Tibial nerve (tissue), 4 donors: Measurements from ENCODE around the gene SFXN3. TPM values are rescaled to one million over a fixed set of nuclear protein-coding genes. Genes with fewer than 3 reads are reported as not detected.

Experiments used
- DNase-seq, 2 donors: peaks; one replicate each; pipeline ENCODE4 v3.0.0-alpha.2; 2019; ENCODE audit warnings: low spot score in 2 of 2
- H3K27ac ChIP-seq, 4 donors: fragments of 200-600 bp; sonication (generic) in 3 of 4; one replicate each; pipeline ENCODE4 v1.5.1; 2017 to 2019; ENCODE audit warnings: mild to moderate bottlenecking in 1 of 4
- H3K27me3 ChIP-seq, 2 donors: fragments of 200-600 bp; sonication (generic) in 1 of 2; one replicate each; pipeline versions ENCODE4 v1.5.1 to v1.6.0; 2017 to 2019
- H3K36me3 ChIP-seq, 3 donors: fragments of 200-600 bp; sonication (generic); one replicate each; pipeline ENCODE4 v1.5.1; 2018 to 2019
- H3K4me1 ChIP-seq, 4 donors: fragments of 200-600 bp; sonication (generic) in 3 of 4; one replicate each; pipeline ENCODE4 v1.5.1; 2017 to 2019
- H3K4me3 ChIP-seq, 4 donors: fragments of 200-600 bp; sonication (generic) in 3 of 4; one replicate each; pipeline ENCODE4 v1.5.1; 2017 to 2019; ENCODE audit warnings: mild to moderate bottlenecking in 1 of 4, moderate library complexity in 1 of 4
- H3K9me3 ChIP-seq, 4 donors: fragments of 200-600 bp; sonication (generic) in 3 of 4; one replicate each; pipeline ENCODE4 v1.5.1; 2017 to 2019
- CTCF ChIP-seq, 5 experiments: fragments of 200-600 bp in 3 of 5; fragments of 450-650 bp in 2 of 5; sonication (generic) in 3 of 5; IDR thresholded peaks; one replicate each; pipeline ENCODE4 v1.5.1; 2016 to 2019; ENCODE audit warnings: antibody characterized with exemption in 5 of 5, mild to moderate bottlenecking in 3 of 5, moderate library complexity in 2 of 5
- EP300 ChIP-seq, 2 donors: sonication (generic); formaldehyde crosslinking; IDR thresholded peaks; one replicate each; pipeline ENCODE4 v1.6.1; 2017; ENCODE audit warnings: antibody characterized with exemption in 2 of 2, mild to moderate bottlenecking in 1 of 2
- POLR2A ChIP-seq, 2 donors: fragments of 450-650 bp; IDR thresholded peaks; one replicate each; pipeline ENCODE4 v1.6.1; 2017; ENCODE audit warnings: antibody characterized with exemption in 2 of 2, mild to moderate bottlenecking in 2 of 2, moderate library complexity in 2 of 2
- WGBS, 2 donors: methylation state at CpG; one replicate each; pipeline ENCODE4 v1.1.5; 2018; 5-methylcytosine and 5-hydroxymethylcytosine counted together
- total RNA-seq, 4 donors: library from RNA; depleted of rRNA; stranded (reverse); fragments of >200 nt; gene quantifications; one replicate each; pipeline ENCODE4 v1.1.0, GENCODE V29; 2016

The SFXN3 gene
- total RNA-seq, 4 donors from 2014 or later: 77.4 to 181 (median 106) TPM

GRCh38 chr10:101035916-101036702 lies 5.1 kb downstream of the SFXN3 start:
- Histone ChIP-seq H3K4me3 (no peak overlapping the region), H3K27ac (no peak overlapping the region), H3K27me3 (no peaks in the 10 kb centered on the region), H3K36me3 (peaks cover 3 to 63% (median 26%) of the 10 kb centered on the region in 3 donors), H3K9me3 (no peaks in the 10 kb centered on the region), H3K4me1 (peaks cover 0 to 20% (median 14%) of the 10 kb centered on the region in 4 donors)
- WGBS, 2 donors: 79 to 81% methylated on average over 10 of the region's 10 CpGs
- DNase-seq: no peak
- no peak for TF ChIP-seq POLR2A (IDR thresholded peaks at IDR 0.05)
- no peak for TF ChIP-seq CTCF (IDR thresholded peaks at IDR 0.05)
- TF ChIP-seq EP300 (IDR thresholded peaks at IDR 0.05): no peak

GRCh38 chr10:101036726-101037125 lies 5.7 kb downstream of the SFXN3 start:
- WGBS, 2 donors: 78 to 84% methylated on average over 6 to 7 of the region's 7 CpGs
- Histone ChIP-seq H3K27ac (no peak overlapping the region), H3K4me1 (peaks cover 0 to 24% (median 18%) of the 10 kb centered on the region in 4 donors), H3K9me3 (no peaks in the 10 kb centered on the region), H3K4me3 (no peak overlapping the region), H3K27me3 (no peaks in the 10 kb centered on the region), H3K36me3 (peaks cover 3 to 63% (median 26%) of the 10 kb centered on the region in 3 donors)
- no peak for DNase-seq
- no peak for TF ChIP-seq EP300 (IDR thresholded peaks at IDR 0.05)
- TF ChIP-seq POLR2A (IDR thresholded peaks at IDR 0.05): no peak
- no peak for TF ChIP-seq CTCF (IDR thresholded peaks at IDR 0.05)

- H3K27me3 ChIP-seq: no peaks in the 10 kb centered on the region
- no peaks in the 10 kb centered on the region for H3K9me3 ChIP-seq
- 34 to 54% methylated on average over 5 of the region's 5 CpGs for WGBS, 2 donors
- DNase-seq: no peak
- TF ChIP-seq EP300 (IDR thresholded peaks at IDR 0.05): no peak
- no peak for TF ChIP-seq POLR2A (IDR thresholded peaks at IDR 0.05)
- no peak for TF ChIP-seq CTCF (IDR thresholded peaks at IDR 0.05)
- H3K27ac ChIP-seq: no peak overlapping the region
- no peak overlapping the region for H3K4me3 ChIP-seq
- H3K4me1 ChIP-seq: peaks cover 0 to 29% (median 19%) of the 10 kb centered on the region in 4 donors
- peaks cover 3 to 63% (median 26%) of the 10 kb centered on the region in 3 donors for H3K36me3 ChIP-seq
Measured at GRCh38 chr10:101038484-101038883, 7.5 kb downstream of the SFXN3 start.

GRCh38 chr10:101040061-101040460 lies 9.0 kb downstream of the SFXN3 start:
- DNase-seq: no peak
- Histone ChIP-seq H3K9me3 (no peaks in the 10 kb centered on the region), H3K27me3 (no peaks in the 10 kb centered on the region), H3K4me3 (no peak overlapping the region), H3K4me1 (peaks cover 0 to 24% (median 18%) of the 10 kb centered on the region in 4 donors), H3K36me3 (peaks cover 3 to 57% (median 21%) of the 10 kb centered on the region in 3 donors), H3K27ac (no peak overlapping the region)
- WGBS, 2 donors: 68 to 71% methylated on average over 3 of the region's 3 CpGs
- TF ChIP-seq CTCF (IDR thresholded peaks at IDR 0.05) (no peak), EP300 (IDR thresholded peaks at IDR 0.05) (no peak), POLR2A (IDR thresholded peaks at IDR 0.05) (no peak)

- TF ChIP-seq POLR2A (IDR thresholded peaks at IDR 0.05): no peak
- TF ChIP-seq EP300 (IDR thresholded peaks at IDR 0.05): no peak
- TF ChIP-seq CTCF (IDR thresholded peaks at IDR 0.05): no peak
- WGBS, 2 donors: 28 to 31% methylated on average over 2 of the region's 2 CpGs
- H3K4me3 ChIP-seq: no peak overlapping the region
- peaks cover 0 to 24% (median 18%) of the 10 kb centered on the region in 4 donors for H3K4me1 ChIP-seq
- peaks cover 3 to 49% (median 20%) of the 10 kb centered on the region in 3 donors for H3K36me3 ChIP-seq
- DNase-seq: no peak
- no peaks in the 10 kb centered on the region for H3K27me3 ChIP-seq
- H3K9me3 ChIP-seq: no peaks in the 10 kb centered on the region
- no peak overlapping the region for H3K27ac ChIP-seq
Measured at GRCh38 chr10:101040851-101041250, 9.8 kb downstream of the SFXN3 start.
